GM12891 (cell line): ENCODE data around the gene ADGRB3.

Source experiments
- POLR2A ChIP-seq: IDR thresholded peaks from 2 replicates; pipeline ENCODE4 v1.6.1; 2011; ENCODE audit warnings: low read depth, low read length, control low read depth
- POLR2AphosphoS5 ChIP-seq: IDR thresholded peaks from 2 replicates; pipeline ENCODE4 v1.6.1; 2011; ENCODE audit warnings: low read depth, low read length, control low read depth
- POU2F2 ChIP-seq: IDR thresholded peaks from 2 replicates; pipeline ENCODE4 v1.6.1; 2011; ENCODE audit warnings: low read depth, mild to moderate bottlenecking, control low read depth, low read length, moderate library complexity
- SPI1 ChIP-seq: IDR thresholded peaks from 2 replicates; pipeline ENCODE4 v1.6.1; 2011; ENCODE audit warnings: low read depth, low read length, control low read depth
- TAF1 ChIP-seq: IDR thresholded peaks from 2 replicates; pipeline ENCODE4 v1.6.1; 2011; ENCODE audit warnings: low read depth, low read length, control low read depth

GRCh38 chr6:69063401-69063800 lies 428.3 kb downstream of the ADGRB3 start:
- TF ChIP-seq POLR2A (no peak), POU2F2 (no peak), POLR2AphosphoS5 (no peak), TAF1 (no peak), SPI1 (no peak)
